GM12864 (cell line): ENCODE data around the gene IMPG1.

Experiments
- DNase-seq: peaks from one replicate; pipeline ENCODE4 v3.0.0-alpha.2; 2011; ENCODE audit warnings: low read depth
- H3K4me3 ChIP-seq: 2 replicates; pipeline ENCODE4 v1.5.1; 2011; ENCODE audit warnings: mild to moderate bottlenecking, low read depth, low read length, control low read depth
- CTCF ChIP-seq: IDR thresholded peaks from 2 replicates; pipeline ENCODE4 v1.5.1; 2011; ENCODE audit warnings: low read depth, mild to moderate bottlenecking, moderate library complexity, low read length, control low read depth, inconsistent platforms; ENCODE audit errors: missing control alignments

Gene IMPG1

DNA sequence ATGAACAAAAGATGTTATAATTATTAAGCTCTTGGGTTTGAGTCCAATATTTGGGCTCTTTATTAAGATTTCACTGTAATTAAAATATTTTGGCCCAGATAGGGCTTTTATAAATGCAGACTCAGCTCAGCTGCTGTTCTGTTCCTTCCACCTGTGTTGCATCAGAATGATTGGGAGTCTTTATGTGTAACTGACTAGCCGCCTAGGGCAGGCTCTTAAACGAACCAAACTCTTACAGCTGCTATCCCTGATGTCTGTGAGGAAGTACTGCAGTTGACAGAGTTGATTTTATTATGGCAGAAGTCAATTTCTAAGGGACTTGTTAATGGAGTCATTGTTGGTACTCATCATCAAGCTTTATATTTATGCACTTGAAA lies 178.7 kb downstream of the IMPG1 start:
- no peak overlapping the region for H3K4me3 ChIP-seq
- DNase-seq, result no peak
- TF ChIP-seq CTCF, result no peak

DNA sequence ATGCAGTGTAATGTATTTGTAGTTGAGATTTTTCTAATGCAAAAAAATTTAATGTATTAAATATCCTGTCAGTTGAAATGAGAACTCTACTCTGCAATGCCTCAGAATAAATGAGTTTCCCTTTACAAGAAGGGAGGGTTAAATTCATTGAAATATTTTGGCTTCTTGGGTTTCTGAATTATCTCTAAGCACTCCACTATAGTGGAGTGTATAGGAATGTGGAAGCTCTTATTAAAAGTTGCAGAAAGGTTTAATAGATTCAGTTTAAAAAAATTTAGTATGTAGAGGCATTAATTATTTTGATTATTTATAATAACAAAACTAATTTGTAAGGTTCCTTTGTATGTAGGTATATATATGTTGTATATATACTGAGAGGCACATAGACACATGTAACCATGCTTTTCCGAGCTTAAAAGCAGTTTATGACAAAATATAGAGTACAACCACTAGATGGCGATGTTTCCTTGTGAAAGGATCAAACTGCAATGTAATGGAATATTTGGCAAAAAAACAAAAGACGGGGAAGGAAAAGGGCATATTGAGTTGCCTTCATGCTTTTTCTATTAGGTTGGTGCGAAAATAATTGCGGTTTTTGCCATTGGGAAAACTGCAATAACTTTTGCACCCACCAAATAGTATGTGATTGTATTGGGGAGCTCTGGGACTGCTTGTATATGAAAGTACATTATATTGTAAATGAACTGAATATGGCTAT lies 179.2 kb downstream of the IMPG1 start:
- TF ChIP-seq CTCF, result peak; percentile 60
- H3K4me3 ChIP-seq, result no peak overlapping the region
- DNase-seq, result peak; percentile 16

DNA sequence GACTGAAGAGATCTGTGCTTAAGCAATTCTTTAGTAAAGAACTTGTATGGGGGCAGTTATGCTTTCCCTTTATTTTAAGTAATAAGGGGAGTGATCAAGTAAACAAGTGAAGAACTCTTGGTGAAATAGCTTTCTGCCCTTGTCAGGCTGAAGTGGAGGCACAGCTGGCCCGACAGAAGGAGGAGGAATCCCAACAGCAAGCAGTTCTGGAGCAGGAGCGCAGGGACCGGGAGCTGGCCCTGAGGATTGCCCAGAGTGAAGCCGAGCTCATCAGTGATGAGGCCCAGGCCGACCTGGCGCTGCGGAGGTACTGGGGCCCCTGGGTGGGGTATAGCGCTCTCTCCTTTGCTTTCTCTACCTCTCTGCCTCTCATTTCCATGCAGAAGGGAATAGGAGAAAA lies 180.1 kb downstream of the IMPG1 start:
- H3K4me3 ChIP-seq, result no peak overlapping the region
- TF ChIP-seq CTCF, result no peak
- DNase-seq, result no peak

DNA sequence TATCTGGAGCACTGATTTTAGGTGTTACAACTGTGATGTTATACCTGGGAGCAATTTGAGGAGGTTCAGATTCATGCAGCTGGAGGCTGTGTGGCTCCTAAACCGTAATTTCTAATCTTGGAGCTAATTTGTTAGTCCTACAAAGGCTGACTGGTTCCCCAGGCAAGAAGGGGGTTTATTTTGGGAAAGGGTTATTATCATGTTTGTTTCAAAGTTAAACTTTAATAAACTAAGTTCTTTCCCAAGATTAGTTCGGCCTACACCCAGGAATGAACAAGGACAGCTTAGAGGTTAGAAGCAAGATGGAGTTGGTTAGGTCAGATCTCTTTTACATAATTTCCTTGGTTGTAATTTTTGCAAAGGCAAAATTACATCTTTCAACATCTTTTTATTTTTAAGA lies 187.6 kb downstream of the IMPG1 start:
- DNase-seq, result no peak
- no peak overlapping the region for H3K4me3 ChIP-seq
- no peak for TF ChIP-seq CTCF

DNA sequence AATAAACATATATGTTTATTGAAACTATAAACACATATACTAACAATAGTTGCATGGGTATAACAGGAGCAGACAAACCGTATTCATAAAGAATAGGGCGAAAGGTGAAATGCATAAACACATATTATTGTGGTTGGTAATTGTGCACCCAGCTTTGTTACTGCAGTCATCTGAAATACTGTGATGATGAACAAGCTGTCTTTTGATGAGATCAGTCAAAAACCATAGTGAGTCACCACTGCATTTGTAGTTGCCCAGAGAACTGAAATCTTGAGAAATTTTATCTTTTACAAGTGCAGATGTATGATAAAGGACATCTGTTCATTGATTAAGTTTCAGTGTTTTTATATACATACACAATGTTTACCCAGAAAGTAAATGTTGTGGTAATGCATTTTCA lies 189.7 kb downstream of the IMPG1 start:
- no peak overlapping the region for H3K4me3 ChIP-seq
- no peak for TF ChIP-seq CTCF
- no peak for DNase-seq

- DNase-seq, result no peak
- H3K4me3 ChIP-seq, result no peak overlapping the region
- no peak for TF ChIP-seq CTCF
These were observed 192.2 kb downstream of the IMPG1 start for GRCh38 chr6:75880305-75880704.

DNA sequence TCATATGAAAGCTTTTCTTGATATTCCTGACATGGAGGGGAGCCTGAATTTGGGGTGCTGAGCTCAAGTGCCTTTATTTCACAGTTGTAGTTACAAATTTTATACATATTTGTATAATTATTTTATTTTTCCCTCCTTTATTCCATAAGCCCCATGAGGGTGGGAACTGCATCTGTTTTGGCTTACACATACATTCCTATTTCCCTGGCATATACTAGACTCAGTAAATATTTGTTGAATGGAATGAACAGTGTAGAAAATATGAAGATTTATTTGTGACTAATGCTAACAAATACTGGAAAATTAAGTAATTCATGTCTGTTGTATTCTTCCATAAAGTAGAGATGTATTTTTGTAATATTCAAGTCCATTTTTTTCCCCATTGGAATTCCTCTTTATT lies 196.3 kb downstream of the IMPG1 start:
- no peak overlapping the region for H3K4me3 ChIP-seq
- TF ChIP-seq CTCF, result no peak
- no peak for DNase-seq
